Right ventricle myocardium inferior (tissue), 1 donor: ENCODE results near the gene SCN2B. TPM values are rescaled to one million over a fixed set of nuclear protein-coding genes. Genes with fewer than 3 reads are reported as not detected.
"Not testable (repeated sequence)": the region's sequence is repeated elsewhere in the genome, so short reads cannot be mapped to it uniquely, and the experiment has no call there.

ENCODE experiments used
- ATAC-seq: fragments of 200-7000 bp; cut with Tn5 transposase; one replicate; pipeline ENCODE4 v1.9.1; 2020; ENCODE audit warnings: mild to moderate bottlenecking, moderate library complexity
- DNase-seq: peaks from one replicate; pipeline ENCODE4 v3.0.0; 2021; ENCODE audit errors: missing footprints
- intact Hi-C: fragments of 100-400 bp; cut with DNase I; formaldehyde crosslinking; loops from one replicate; pipeline ENCODE4 v1.11.0; 2022
- total RNA-seq: library from RNA; stranded (reverse); fragmentation: NEBNext Ultra II Directional; extraction: Animal tissue kit (Norgen Biotek cat#: 25700); gene quantifications from one replicate; pipeline ENCODE4 v1.2.1, GENCODE V29; 2021
- donor health status: DM: no; HTN: yes; CAD: no; lungs with severe emphysema.

SCN2B gene
- total RNA-seq, 1 donor from 2014 or later, result 18.3 TPM

GRCh38 chr11:118210323-118210722, 33.9 kb upstream of the SCN2B start:
- intact Hi-C loops, result no loop called here
- DNase-seq (no peak), ATAC-seq (no peak)

- intact Hi-C loops, result no loop called here
- DNase-seq, result no peak
These were observed 32.6 kb upstream of the SCN2B start for GRCh38 chr11:118209033-118209432.

DNA sequence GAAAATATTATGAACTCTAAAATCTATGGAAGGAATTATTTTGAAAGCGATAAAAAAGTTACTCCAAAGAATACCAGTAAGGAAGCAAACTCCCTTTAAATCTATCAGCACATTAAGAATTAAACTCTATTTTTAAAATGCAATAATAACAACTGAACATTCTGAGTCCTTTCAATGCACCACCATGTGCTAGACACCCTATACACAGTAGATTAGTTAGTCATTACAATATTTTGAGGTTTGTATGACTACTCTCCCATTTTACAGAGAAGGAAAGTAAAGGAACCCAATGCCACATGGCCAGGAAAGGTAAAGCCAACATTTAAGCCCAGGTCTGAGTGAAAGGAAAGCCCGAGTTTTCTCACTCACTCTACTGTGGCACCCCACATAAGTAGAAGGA, 30.6 kb upstream of the SCN2B start:
- intact Hi-C loops, result no loop called here
- no peak for DNase-seq
- ATAC-seq, result no peak

More at GRCh38 chr11:118209033-118209432, 32.6 kb upstream of the SCN2B start:
- ATAC-seq, result no peak

DNA sequence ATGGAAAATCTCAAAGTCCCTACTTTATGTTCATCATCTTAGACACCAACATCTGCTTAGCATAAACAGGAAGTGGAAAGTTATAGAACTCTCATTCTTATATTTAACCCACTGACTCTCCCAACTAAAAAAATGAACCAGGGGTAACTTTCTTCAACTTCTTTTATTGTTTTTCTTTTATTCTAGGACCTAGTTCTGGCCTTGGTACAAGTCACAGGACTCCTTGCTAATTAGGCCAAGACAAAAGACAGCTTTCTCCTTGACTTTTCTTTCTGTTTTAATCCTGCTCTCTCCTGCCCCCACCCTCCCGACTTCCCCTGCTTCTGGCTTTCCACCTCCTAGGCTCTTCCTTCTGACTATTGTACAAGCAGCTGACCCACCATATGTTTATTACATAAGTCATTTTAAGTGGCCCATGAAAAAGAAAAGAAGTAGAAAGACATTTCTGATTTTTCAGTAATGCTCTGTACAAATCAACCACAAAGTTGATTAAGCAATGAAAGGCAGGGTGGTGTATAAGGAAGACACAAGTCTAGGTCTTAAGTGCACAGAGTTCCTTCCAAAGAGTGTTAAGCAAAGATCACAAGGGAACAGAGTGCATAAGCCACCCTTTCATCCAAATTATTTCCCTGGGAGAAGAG, 30.1 kb upstream of the SCN2B start:
- peak; percentile 47 for ATAC-seq
- intact Hi-C loops, result no loop called here
- DNase-seq, result no peak

DNA sequence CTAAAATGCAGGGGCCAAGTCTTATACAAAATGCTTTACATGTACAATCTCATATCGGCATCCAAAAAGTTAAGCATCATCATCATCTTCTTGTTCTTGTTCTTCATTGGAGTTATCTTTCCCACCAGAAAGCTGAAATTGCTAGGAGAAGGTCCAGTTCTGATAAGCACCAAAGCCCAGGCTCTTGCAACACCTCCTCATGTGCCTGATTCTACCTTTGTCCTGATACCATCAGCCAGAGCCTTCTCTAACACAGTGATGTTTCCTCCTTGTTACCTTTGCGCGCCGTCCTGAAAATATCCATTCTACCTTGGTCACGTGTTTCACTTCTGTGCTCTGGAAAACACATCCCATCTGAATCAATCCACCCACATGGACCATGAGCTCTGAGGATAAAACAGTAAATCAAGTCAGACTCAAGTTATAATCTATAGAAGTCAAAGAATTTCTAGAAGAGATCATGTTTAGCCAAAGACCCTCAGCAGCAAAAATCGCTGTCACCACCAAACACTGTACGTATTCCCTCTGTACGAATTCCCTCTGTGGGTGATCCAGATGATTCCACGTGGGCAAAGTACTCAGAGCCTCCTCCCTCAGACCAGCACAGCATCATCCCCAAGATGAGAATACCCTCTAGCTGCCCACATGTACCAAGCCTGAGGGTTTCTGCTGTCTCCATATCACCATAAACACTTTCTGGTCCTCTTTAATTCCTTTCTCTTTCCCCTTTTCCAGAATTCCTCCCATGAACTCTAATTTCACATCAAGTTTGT, 29.4 kb upstream of the SCN2B start:
- no peak for ATAC-seq
- DNase-seq, result no peak
- intact Hi-C loops, result no loop called here

- intact Hi-C loops, result no loop called here
- no peak for DNase-seq
These were observed 26.4 kb upstream of the SCN2B start for GRCh38 chr11:118202599-118203422.

GRCh38 chr11:118201966-118202365, 25.5 kb upstream of the SCN2B start:
- DNase-seq, result no peak
- intact Hi-C loops, result no loop called here
- no peak for ATAC-seq

More at GRCh38 chr11:118202599-118203422, 26.4 kb upstream of the SCN2B start:
- no peak for ATAC-seq

DNA sequence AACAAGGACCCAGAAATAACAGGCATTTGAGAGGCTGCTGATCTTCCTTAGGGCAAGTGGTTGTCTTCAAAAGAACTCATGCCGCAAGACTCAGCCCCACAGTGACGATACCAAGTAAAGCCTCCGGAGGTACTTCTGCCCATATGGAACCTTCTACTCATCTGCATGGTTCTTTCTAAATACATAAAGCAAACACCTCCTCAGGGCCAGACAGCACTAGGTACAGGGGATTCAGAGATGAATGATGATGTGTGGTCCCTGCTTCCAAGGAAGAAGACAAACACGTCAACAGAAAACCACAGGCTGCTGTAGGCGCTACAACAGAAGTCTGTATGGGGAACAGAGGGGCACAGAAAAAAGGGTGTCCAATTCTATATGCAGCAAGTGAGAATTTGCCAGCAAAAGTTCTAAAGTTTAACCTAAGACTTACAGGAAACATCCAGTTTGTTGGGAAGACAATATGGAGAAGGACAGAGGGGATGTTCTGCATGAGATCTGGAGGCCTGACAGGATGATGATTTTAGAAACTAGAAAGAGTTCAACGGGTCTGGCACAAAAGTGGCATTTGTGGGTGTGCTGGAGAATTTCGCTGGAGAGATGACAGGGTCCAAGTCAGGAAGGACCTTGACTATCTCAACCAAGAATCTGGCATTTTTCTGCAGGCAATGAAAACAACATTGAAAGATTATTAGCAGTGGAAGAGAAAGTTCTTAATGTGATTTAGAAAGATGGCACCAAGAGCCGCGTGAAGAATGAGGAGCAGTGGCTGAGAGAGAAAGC, 24.7 kb upstream of the SCN2B start:
- DNase-seq, result no peak
- ATAC-seq, result no peak
- intact Hi-C loops, result no loop called here

DNA sequence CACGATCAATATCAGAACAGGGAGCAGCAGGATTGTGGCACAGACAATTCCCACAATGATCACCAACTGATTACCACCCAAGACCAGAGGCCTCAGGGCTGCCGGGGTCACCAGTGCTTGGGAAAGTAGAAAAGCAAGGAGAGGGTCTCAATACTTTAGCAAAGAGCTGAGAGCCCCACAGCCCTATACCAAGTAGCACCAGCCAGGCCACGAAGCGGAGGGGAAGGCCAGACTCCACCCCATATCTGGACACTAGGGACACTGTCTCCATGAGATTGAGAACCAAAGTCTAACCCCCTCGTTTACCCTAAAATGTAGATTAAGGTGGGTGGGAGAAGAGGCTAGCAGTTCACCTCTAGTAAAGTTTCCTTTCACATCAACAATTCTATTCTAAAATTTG, 24.1 kb upstream of the SCN2B start:
- DNase-seq (no peak), ATAC-seq (no peak)
- intact Hi-C loops, result no loop called here

GRCh38 chr11:118199135-118199534, 22.7 kb upstream of the SCN2B start:
- DNase-seq, result no peak
- no peak for ATAC-seq
- intact Hi-C loops, result loop anchor here (2.0 to 10.0 kb wide), 3 partner anchors 53 to 296 kb away; partner anchors contain the start of genes MPZL3 and UBE4A

DNA sequence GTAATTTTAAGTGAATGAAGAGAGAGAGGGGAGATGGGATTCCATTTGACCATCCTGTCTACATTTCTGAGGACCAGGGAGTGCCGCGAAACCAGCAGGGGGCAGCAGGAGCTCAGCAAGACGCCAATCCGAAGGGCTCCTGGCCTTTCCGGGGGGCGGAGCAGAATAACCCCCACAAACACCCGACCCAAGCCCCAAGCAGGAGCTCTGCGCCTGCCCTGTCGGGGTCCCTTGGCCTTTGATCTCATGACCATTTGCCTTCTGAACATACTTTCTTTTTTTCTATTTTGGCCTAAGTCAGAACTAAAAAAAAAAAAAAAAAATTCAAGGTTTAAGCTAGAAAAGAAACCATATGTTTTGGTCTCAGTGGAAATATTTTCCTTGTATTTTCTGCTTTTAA, 21.9 kb upstream of the SCN2B start:
- intact Hi-C loops, result loop anchor here (1.0 to 10.0 kb wide), 4 partner anchors 54 to 296 kb away; partner anchors contain the start of genes MPZL3 and UBE4A
- ATAC-seq, result peak; percentile 61
- peak; percentile 90 for DNase-seq

DNA sequence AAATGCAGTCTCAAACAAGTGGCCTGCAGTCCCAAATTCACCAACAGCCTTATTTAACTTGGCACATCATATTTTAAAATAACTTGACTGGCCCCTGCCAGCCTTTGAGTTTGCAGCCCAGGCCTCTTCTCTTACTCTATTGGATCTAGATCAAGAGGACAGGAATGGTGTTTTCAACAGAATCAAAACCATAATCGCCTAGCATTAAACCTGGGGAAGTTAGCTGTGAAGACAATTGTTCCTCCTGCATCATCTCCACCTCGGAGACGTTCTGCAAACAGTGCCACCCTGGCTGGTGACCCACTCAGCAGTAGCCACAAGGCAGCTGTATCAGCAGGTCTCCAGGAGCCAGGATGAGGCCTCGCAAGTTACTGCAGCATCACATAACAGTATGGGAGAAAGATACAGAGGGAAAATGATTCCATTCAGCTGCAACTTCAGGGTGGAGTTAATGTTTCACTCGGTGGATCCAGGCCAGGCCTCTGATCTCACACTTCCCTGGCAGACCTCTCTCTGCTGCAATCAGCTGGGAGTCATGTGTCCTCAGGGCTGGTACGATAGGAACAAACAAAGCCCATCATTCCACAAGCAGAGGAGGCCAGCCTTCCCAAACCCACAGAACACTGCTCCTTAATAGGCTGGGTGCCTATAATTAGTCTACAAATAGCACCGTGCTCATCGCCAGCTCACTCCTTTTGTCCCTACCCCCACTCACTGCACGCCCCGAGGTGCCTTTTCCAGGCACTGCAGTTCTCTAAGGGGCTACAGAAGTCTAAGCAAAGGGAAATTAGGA, 18.6 kb upstream of the SCN2B start:
- intact Hi-C loops, result loop anchor here (2.0 to 10.0 kb wide), 4 partner anchors 18 to 300 kb away; partner anchors contain the start of genes MPZL3 and SCN2B

DNA sequence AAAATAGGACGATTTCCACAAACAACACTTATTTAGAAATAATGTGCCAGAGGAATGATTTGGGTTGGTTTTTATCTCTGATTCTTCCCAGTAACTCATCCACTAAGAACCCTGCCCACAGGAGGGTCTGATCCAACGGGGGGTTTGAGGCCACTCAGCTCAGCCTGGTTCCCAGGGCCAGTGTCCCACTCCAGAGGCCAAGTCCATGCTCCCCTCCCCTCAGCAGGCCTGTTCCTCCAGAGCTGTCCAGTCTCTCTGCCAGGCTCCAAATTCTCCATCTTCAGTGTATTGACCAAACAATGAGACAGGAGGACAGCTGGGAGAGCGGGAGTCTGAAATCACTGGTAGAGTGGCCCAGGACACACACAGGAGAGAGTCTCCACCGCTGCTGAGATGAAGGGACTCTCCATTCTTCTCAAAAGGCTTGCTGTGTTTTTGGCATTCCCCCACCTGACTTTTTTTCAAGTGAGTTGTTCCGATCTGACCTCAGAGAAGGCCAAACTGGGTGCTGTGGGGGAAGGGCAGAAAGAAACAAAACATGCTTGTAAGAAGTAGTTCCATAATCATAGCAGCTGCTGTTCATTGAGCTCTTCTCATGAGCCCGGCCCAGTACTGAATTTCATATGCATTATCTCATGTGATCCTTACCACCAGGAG, 17.6 kb upstream of the SCN2B start:
- intact Hi-C loops, result loop anchor here (2.0 to 10.0 kb wide), 3 partner anchors 17 to 301 kb away; partner anchors contain the start of gene SCN2B

More for the DNA sequence above, 18.6 kb upstream of the SCN2B start:
- DNase-seq, result peak; percentile 81
- peak; percentile 98 for ATAC-seq

DNA sequence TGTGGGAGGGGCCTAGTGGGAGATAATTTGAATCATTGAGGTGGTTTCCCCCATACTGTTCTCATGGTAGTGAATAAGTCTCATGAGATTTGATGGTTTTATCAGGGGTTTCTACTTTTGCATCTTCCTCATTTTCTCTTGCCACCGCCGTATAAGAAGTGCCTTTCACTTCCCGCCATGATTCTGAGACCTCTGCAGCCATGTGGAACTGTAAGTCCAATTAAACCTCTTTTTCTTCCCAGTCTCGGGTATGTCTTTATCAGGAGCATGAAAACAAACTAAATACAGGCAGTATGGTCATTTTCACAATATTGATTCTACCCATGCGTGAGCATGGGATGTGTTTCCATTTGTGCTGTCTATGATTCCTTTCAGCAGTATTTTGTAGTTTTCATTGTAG, 16.4 kb upstream of the SCN2B start:
- intact Hi-C loops, result loop anchor here (10.0 kb wide), 1 partner anchor 302 kb away; no protein-coding TSS in a partner anchor
- not testable (repeated sequence) for ATAC-seq, DNase-seq

More for the DNA sequence above, 17.6 kb upstream of the SCN2B start:
- ATAC-seq (no peak), DNase-seq (no peak)

DNA sequence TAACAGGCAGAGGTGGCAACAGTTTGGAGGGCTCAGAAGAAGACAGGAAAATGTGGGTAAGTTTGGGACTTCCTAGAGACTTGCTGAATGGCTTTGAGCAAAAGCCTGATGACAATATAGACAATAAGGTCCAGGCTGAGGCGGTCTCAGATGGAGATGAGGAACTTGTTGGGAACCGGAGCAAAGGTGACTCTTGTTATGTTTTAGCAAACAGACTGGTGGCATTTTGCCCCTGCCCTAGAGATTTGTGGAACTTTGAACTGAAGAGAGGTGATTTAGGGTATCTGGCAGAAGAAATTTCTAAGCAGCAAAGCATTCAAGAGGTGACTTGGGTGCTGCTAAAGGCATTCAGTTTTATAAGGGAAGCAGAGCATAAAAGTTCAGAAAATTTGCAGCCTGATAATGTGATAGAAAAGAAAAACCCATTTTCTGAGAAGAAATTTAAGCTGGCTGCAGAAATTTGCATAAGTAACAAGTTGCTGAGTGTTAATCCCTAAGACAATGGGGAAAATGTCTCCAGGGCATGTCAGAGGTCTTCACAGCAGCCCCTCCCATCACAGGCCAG, 14.6 kb upstream of the SCN2B start:
- not testable (repeated sequence) for DNase-seq, ATAC-seq
- intact Hi-C loops, result loop anchor here (10.0 kb wide), 1 partner anchor 304 kb away; no protein-coding TSS in a partner anchor

- DNase-seq, result no peak
- peak; percentile 50 for ATAC-seq
- intact Hi-C loops, result no loop called here
These were observed 10.1 kb upstream of the SCN2B start for GRCh38 chr11:118186346-118187107.
